ENCODE data around the gene ZNF438.
"Not testable (repeated sequence)": the region's sequence is repeated elsewhere in the genome, so short reads cannot be mapped to it uniquely, and the experiment has no call there.

Gene ZNF438, protein sequence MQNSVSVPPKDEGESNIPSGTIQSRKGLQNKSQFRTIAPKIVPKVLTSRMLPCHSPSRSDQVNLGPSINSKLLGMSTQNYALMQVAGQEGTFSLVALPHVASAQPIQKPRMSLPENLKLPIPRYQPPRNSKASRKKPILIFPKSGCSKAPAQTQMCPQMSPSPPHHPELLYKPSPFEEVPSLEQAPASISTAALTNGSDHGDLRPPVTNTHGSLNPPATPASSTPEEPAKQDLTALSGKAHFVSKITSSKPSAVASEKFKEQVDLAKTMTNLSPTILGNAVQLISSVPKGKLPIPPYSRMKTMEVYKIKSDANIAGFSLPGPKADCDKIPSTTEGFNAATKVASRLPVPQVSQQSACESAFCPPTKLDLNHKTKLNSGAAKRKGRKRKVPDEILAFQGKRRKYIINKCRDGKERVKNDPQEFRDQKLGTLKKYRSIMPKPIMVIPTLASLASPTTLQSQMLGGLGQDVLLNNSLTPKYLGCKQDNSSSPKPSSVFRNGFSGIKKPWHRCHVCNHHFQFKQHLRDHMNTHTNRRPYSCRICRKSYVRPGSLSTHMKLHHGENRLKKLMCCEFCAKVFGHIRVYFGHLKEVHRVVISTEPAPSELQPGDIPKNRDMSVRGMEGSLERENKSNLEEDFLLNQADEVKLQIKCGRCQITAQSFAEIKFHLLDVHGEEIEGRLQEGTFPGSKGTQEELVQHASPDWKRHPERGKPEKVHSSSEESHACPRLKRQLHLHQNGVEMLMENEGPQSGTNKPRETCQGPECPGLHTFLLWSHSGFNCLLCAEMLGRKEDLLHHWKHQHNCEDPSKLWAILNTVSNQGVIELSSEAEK

DNA sequence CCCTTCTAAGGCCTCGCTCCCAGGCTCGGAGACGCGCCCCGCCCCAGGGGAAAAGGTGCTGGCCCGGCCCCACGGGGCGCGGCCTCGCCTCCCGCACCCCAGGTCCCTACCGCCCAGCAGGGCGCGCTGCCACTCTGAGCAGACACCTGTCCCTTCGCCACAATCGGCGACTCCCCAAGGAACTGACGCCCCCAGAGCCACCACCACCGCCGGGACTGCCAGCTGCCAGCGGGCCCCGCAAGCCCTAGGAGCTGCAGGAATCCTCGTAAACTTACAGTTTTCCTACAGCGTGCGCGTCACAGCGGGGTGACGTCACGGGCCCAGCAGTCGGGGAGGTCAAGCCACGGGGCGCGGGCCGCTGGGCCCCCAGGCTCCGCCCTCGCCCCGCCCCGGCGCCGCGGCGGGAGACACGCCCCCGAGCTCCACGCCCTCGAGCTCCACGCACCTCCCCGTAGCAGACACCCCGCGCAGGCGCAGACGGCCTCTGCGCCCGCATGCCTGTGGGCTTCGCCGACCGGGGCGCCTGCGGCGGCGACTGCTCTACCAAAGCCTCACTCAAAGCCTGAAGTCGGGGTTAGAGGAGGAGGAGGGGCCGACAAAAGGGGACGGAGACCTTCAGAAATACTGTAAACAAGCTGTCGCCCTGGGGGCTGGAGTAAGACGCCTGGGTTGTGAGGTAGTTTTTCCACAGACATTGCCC, at the start of gene ZNF438:
Gene ZNF438, minus strand, starts transcription at position 308 of the 700 bp plus-strand sequence. CDS start 154,831 bp downstream, outside the sequence.
- peak; percentile 96 for DNase-seq (ENCODE audit: low spot score)

DNA sequence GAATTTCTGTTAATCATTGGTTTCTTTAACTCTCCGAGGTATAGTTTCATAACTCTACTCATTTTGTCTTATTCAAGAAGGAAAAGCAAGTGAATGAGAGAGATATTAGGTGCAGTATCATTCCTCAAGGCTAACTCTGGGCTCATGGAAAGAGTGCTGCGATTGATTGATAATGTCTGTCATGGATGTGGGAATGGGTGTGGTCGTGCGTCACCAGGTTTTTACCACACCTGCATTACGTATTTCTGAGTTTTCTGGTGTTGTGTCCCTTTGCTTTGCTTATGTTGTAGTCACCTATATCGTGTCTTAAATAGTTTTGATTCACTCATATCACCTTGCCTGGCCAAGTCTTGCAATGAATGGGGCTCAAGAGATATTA, 44.9 kb upstream of the ZNF438 start:
- DNase-seq (ENCODE audit: low spot score), result no peak

DNA sequence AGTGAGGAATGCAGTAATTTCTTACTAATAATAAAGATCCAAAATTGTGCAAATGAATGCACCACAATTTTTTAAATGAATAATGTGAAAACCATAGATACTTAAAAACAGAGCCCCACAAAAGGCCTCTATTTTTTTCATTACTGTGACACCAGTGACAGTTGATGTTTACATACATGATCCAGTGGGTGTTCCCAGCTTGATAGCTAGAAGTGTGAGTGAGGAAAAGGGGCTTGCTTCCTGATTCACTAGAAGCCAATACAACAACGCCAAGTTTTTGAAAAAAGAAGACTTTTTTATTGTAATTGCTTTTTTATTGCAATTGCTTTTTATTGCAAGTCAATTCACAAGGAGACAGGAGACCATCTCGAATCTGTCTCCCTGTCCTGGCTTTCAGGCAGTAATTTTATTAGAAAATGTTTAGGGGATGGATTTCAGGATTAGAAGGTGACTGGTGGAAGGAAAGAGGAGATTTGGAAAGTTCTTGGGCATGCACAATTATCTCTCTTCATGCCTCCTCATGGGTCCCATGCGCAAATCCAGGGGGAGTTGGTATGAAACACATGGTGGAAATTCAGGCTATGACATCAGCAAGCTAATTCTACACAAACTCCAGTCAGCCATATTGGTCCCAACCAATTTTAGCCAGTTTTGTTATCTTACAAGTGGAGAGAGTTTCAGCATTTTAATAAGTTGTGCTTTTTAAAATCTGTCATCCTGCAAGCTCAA, 44.4 kb upstream of the ZNF438 start:
- no peak for DNase-seq (ENCODE audit: low spot score)

DNA sequence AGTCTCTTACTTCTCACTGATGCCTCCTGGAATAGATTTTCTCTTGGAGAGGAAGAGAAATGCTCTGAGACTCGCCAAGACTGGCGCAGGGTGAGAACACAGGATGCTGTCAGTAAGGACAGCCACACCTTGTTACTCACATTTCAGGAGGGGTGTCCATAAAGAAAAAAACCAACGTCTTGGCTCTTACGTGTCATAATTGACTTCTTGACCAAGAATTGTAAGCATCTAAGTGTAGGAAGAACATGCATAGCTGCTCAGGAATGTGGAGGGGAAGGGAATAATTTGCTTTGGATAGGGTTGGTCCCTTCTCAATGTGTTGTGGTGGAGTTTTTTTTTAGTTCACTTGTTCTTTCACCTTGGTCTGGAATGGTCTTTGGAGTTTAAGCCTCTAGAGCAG, 43.8 kb upstream of the ZNF438 start:
- DNase-seq (ENCODE audit: low spot score), result peak; percentile 8

DNA sequence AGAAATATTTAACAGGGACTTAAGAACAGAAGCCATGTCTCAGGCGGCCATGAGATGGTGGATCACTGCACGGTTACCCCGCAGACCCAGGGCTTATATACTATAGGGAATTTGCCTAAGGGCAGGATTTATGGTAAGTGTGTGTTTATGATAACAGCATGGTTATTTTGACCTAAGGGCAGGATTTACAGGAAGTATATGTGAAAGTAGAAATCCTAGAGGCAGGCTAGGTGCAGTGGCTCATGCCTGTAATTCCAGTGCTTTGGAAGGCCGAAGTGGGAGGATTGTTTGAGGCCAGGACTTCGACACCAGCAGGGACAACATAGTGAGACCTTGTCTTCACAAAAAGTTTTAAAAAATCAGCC, 43.0 kb upstream of the ZNF438 start:
- no peak for DNase-seq (ENCODE audit: low spot score)

DNA sequence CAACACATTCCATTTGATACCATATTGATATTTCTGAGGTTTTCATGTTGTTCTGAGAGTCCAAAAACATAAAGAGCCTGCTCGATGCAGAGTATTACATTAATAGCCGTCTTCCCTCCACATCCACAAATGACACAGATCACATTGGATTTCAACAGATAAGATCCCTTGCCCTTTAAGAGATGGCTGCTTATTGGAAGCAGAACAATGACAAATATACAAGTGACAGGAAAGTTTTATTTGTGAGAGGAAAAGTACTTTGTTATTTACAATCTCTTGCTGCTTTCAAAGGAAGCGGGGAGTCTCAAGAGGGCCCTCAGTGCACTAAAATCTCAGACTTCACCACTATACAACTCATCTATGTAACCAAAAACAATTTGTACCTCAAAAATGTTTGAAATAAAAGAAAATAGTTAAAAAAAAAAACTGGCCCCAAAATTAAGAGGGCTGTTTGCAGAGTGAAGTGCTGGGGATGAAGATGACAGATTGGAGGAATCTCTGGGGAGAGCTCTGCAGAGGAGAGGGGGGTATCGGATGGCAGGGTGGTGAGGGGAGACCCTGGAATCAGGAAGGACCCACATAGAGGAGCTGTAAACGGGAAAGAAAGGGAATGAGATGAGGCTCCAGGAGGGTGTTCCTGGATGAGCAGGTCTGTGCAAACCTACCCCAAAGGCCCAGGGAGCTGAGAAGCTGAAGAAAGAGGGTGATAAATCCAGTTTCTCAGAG, 42.5 kb upstream of the ZNF438 start:
- no peak for DNase-seq (ENCODE audit: low spot score)

DNA sequence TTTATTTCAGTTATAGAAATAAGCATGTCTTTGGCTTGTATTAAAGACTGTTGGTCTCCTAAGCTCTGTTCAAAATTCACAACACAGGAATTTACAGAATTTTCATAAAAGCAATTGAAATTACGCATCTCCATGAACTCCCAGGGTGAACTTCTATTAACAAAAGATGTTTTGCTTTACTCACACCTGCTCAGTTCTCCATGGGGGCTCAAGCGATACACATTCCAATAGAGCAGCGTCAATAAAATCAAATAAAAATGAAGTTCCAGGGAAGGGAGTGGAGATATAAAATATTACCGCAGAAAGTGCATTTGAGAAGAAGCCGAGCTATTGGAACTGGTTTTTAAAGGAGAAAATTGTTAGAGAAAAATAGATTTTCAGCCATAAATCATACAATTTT, 41.5 kb upstream of the ZNF438 start:
- no peak for DNase-seq (ENCODE audit: low spot score)

DNA sequence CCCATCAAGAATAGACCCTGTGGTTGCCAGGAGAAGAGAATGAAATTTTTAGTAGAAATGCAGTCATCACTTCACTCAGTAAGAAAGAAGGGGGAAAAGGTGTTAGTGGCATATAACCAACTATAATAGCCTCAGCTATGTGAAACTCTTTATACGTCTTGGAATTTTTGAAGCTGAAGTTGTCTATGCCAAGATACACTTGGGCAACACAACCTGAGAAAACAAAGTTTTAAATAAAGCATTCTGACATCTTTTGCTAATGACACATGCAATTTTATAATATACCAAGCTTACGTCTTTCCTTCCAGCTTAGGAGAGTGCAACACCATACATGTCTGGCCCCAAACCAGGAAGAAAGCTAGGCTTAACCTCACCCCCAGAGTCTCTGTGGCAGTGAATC, 40.8 kb upstream of the ZNF438 start:
- no peak for DNase-seq (ENCODE audit: low spot score)

DNA sequence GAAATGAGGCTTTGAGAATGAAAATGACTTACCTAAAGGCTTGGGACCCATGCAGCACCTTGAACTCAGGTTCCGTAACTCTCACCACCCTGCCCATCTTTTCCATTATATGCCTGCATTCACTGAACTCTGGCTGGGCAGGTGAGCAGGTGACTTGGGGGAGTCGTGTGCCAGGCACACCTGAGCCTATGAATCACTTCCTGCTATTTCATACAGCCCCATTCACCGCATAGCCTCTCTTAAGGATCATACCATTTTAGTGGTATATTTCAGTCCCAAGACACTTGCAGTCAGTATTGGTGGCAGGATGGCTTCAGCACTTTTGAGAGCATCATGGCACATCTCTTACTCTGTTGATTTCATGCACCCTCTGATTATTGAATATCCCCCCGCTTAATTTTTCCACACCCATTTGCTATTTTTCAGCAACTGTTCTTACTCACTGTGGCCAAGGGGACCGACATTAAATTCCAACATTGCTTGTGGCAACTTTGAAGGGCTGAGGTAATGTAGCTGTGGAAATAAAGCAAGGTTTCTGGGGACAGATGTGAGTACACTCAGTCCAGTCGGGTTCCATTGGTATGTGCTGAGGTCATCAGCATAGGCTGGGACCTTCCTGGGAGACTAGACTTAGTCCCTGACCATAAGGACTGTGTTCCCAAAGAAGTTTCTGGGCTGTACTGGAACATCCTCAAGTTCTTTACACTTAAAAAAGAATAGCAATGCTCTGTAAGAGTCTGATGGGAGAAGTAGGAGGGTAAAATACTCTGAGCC, 39.8 kb upstream of the ZNF438 start:
- no peak for DNase-seq (ENCODE audit: low spot score)

DNA sequence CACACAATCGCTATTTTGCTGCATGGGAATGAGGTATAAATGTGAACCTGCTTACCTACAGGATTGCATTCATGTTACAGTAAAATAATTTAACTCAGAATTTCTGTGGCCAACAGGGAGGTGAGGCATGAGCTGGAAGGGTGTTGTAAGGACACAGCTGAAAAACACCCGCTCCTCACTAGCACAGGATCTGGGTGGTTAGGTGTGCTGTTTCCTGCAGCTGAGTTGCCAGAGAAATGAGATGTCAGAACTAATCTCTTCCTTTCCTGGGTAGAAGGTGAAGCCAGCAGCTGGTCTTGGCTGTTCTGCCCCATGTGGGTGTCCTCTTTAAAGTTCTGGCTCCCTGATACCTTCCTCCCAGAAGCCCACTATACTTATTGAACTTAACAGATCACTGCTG, 39.0 kb upstream of the ZNF438 start:
- no peak for DNase-seq (ENCODE audit: low spot score)

DNA sequence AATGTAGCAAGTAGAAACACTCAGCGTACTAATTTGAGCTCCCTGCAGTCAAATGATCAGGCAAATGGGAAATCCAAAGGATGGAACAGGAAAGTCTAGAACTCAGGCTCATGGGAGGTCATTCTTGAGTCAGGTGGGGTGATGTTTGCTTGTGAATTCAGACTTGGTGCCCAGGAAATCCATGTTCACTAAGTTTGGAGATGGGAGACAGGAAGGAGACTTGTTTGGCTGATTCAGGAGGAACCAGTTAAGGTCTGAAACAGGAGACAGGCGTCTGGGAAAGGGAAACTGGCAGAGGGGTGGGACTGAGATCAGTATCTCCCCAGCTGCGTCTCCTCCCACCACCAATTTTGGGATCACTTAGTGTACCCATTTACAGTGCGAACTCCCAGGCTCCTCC, 38.4 kb upstream of the ZNF438 start:
- no peak for DNase-seq (ENCODE audit: low spot score)

DNA sequence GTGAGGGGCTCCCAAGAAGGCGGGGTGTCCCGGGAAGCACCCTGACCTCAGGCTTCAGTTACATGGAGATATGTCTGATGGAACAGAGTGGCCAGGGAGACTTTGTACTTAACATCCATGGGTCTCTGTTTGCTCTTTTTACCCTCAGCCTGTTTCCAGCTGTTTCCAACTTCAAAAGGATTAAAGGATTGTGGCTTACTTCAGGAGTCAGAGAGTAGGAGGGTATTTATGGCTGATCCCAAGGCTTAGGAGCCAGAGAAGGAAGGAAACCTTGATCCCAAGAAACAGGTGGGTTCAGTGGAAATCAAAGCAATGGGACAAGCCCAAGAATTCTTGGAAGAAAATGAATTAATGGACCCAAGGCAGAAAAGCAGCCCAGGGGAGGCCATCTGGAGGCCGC, 37.7 kb upstream of the ZNF438 start:
- no peak for DNase-seq (ENCODE audit: low spot score)

DNA sequence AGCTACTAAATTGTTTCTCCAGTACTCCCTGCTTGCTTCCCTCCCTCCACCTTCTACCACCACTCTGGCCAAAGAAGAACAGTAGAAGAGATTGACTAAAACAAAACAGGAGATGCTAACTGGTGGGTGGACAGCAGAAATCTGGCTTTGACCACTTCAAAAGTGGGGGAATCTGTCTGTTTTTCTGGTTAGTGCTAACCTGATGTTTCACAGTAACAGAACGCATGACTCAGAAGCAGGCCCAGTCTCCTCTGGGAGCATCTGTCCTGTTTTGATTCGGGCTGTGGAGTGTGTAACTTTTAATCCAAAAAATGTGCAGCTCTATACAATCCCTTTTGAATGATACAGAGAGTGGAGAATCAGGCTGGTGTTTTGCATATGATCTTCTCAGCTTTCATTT, 32.7 kb upstream of the ZNF438 start:
- DNase-seq (ENCODE audit: low spot score), result no peak

DNA sequence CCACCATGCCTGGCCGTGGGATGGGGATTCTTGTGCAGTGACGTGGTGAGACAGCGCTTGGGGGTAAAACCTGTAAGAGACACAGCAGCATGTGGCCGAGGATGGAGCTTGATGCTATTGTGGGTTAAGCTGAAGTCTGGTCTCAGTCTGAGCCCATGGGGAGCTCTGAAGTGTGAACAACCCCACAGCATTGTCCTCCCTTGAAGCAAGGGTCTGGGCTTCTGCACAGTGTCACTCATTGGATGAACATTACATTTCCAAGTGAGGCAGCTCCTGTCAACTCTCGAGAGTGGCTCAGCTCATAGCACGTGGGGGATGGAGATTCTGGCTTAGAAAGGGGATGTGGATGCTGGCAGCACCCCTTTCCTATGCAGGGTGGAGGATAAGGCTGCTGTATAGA, 32.2 kb upstream of the ZNF438 start:
- DNase-seq (ENCODE audit: low spot score), result no peak

DNA sequence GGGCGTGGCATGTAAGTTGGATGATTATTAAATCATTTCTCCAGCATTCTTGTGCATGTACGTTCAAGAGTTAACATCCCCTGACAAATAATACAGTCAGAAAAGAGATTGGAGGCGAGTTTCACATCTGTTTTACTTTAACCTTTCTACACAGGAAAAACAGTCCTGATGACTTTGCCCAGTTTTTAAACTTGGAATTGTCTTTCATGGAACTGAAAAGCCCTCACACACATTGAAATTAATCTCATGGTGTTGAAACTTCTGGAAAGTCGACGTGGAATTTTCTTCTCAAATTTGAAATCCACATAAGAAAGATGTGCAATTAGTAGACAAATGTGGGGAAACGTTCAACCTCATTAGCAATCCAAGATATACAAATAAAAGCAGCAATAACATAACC, 31.2 kb upstream of the ZNF438 start:
- DNase-seq (ENCODE audit: low spot score), result no peak

DNA sequence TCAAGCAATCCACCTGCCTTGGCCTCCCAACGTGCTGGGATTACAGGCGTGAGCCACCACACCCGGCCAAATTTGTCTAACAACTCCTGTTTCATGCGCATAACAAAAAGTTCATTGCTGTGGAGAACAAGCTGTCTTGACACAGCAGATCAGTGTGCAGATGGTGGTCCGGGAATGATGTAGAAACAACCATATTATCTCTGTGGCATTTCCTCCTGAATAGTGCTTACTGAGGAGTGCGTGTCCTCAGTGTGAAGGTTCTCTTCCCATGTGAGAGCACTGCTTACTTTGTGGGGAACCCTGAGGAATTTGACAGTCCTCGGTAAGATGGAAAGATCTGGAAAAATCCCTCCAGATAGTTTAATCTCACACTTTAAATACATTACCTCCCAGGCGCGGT, 30.3 kb upstream of the ZNF438 start:
- no peak for DNase-seq (ENCODE audit: low spot score)

DNA sequence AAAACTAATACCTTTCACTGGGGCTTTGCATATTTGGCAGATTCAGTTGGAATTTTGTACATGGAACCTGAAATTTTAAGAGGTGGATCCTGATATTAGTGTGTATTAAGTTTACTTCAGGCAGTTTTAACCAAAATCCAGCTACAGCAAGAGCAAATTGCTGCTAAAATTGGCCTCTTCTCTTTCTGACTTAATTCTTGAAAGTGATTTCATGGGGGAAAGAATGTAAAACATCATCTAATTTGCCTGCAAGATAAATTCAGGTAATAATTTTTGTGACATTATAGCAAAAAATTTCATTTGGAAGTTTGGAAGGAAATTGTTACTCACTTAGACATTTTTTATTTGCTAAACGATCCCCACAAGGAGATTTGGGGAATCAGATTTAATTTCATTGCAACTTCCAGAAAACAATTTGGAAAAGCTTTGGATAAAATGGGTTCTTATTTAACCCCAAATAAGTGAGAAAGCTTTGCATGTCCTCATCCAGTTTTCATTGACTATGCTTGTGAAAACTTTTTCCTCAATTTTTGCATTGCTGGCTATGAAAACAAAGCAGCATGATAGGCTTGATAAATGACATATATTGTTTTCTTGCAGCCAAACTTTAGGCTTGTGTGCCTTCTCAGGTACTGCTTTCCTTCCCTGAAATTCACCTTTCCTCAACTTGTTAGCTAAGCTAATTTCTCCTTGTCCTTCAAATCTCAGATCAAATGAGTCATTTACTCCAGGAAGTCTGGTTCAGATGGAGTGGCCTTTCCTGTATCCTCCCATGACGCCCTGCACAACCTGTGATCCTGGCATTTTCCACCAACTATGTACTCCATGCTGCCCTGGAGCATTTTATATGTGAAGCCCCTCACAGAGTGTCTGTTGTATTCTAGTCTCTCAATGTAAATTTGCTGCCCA, 27.4 kb upstream of the ZNF438 start:
- no peak for DNase-seq (ENCODE audit: low spot score)

DNA sequence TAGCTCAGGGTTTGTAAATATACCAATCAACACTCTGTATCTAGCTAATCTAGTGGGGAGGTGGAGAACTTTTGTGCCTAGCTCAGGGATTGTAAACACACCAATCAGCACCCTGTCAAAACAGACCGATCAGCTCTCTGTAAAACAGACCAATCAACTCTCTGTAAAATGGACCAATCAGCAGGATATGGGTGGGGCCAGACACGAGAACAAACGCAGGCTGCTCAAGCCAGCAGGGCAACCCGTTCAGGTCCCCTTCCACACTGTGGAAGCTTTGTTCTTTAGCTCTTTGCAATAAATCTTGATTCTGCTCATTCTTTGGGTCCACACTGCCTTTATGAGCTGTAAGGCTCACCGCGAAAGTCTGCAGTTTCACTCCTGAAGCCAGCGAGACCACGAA, 25.0 kb upstream of the ZNF438 start:
- DNase-seq (ENCODE audit: low spot score), result not testable (repeated sequence)

DNA sequence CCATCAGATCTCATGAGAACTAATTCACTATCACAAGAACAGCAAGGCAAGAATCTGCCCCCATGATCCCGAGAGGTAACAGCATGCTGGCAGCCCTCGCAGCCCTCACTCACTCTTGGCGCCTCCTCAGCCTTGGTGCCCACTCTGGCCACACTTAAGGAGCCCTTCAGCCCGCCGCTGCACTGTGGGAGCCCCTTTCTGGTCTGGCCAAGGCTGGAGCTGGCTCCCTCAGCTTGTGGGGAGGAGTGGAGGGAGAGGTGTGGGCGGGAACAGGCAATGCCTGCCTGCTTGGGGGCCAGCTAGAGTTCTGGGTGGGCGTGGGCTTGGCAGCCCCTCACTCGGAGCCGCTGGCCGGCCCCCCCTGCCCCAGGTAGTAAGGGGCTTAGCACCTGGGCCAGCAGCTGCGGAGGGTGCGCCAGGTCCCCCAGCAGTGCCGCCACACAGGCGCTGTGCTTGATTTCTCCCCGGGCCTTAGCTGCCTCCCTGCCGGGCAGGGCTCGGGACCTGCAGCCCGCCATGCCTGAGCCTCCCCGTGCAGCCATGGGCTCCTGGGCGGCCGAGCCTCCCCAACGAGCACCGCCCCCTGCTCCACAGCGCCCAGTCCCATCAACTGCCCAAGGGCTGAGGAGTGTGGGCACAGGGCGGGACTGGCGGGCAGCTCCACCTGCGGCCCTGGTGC, 24.0 kb upstream of the ZNF438 start:
- DNase-seq (ENCODE audit: low spot score), result no peak
